Measurements from ENCODE around the gene SHMT1.
"Not testable (repeated sequence)": the region's sequence is repeated elsewhere in the genome, so short reads cannot be mapped to it uniquely, and the experiment has no call there.

SHMT1 gene

GRCh38 chr17:18314059-18314730 lies 49.2 kb downstream of the SHMT1 start:
- H3K27ac ChIP-seq (ENCODE audit: low read length, poor library complexity, severe bottlenecking): peak overlapping the region; percentile 57
- peak overlapping the region; percentile 44 for H4K91ac ChIP-seq (ENCODE audit: low read length)
- H3K36me3 ChIP-seq (ENCODE audit: control insufficient read depth in 1 of 2, insufficient read depth in 2 of 2, low read depth in 1 of 2, low read length in 2 of 2): peaks cover 25 to 40% of the 10 kb centered on the region in 2 experiments
- no peaks in the 10 kb centered on the region for H3K27me3 ChIP-seq (ENCODE audit: control insufficient read depth in 1 of 2, insufficient read depth in 1 of 2, low read length in 2 of 2)
- peak overlapping the region; percentile 3 to 66 for H3K23ac ChIP-seq (ENCODE audit: low read length in 2 of 2)
- peak overlapping the region; percentile 87 for H2AFZ ChIP-seq (ENCODE audit: low read depth, low read length)
- WGBS: under 1% methylated on average over 39 of the region's 39 CpGs
- DNase-seq: peak; percentile 46
- peaks cover 25% of the 10 kb centered on the region for H3K79me1 ChIP-seq (replicated peaks; ENCODE audit: low read length, poor library complexity, severe bottlenecking)
- no peaks in the 10 kb centered on the region for H3K9me3 ChIP-seq (ENCODE audit: control insufficient read depth, low read length)
- peak overlapping the region; percentile 55 to 90 for H3K18ac ChIP-seq (ENCODE audit: low read depth in 1 of 2, low read length in 2 of 2)
- peak overlapping the region; percentile 79 to 94 for H3K4ac ChIP-seq (ENCODE audit: low read depth in 1 of 2, low read length in 2 of 2)
- H2BK5ac ChIP-seq (ENCODE audit: low read depth, low read length, poor library complexity, severe bottlenecking): no peak overlapping the region
- peak overlapping the region; percentile 41 for H4K8ac ChIP-seq (ENCODE audit: low read length)
- peak overlapping the region; percentile 98 for H3K9ac ChIP-seq (ENCODE audit: low read length)
- no peak overlapping the region for H2BK120ac ChIP-seq (ENCODE audit: low read depth, low read length)
- H3K4me1 ChIP-seq (ENCODE audit: control insufficient read depth, insufficient read depth, low read depth, low read length): peaks cover 23% of the 10 kb centered on the region
- peak overlapping the region in 1 of 2 experiments; percentile 87 for H3K14ac ChIP-seq (ENCODE audit: low read length in 2 of 2)
- peak overlapping the region; percentile 91 to 94 for H3K4me3 ChIP-seq (ENCODE audit: insufficient read depth in 1 of 2, low read depth in 1 of 2, low read length in 2 of 2)
- H2AK5ac ChIP-seq (ENCODE audit: low read length, severe bottlenecking): no peak overlapping the region
- no peak overlapping the region for H2BK12ac ChIP-seq (ENCODE audit: low read length in 2 of 2)
- peak overlapping the region; percentile 61 for H3K4me2 ChIP-seq (ENCODE audit: low read length, poor library complexity, severe bottlenecking)
- H2BK15ac ChIP-seq (ENCODE audit: low read depth, poor library complexity, severe bottlenecking): no peak overlapping the region

- Histone ChIP-seq H3K79me1 (replicated peaks; ENCODE audit: low read length, poor library complexity, severe bottlenecking) (peaks cover 18% of the 10 kb centered on the region), H3K9ac (ENCODE audit: low read length) (no peak overlapping the region), H4K91ac (ENCODE audit: low read length) (no peak overlapping the region), H3K9me3 (ENCODE audit: control insufficient read depth, low read length) (no peaks in the 10 kb centered on the region), H3K4me3 (ENCODE audit: insufficient read depth in 1 of 2, low read depth in 1 of 2, low read length in 2 of 2) (no peak overlapping the region), H3K4me1 (ENCODE audit: control insufficient read depth, insufficient read depth, low read depth, low read length) (no peaks in the 10 kb centered on the region), H2BK5ac (ENCODE audit: low read depth, low read length, poor library complexity, severe bottlenecking) (no peak overlapping the region), H3K27me3 (ENCODE audit: control insufficient read depth in 1 of 2, insufficient read depth in 1 of 2, low read length in 2 of 2) (no peaks in the 10 kb centered on the region), H3K4me2 (ENCODE audit: low read length, poor library complexity, severe bottlenecking) (no peak overlapping the region), H2BK120ac (ENCODE audit: low read depth, low read length) (no peak overlapping the region), H3K36me3 (ENCODE audit: control insufficient read depth in 1 of 2, insufficient read depth in 2 of 2, low read depth in 1 of 2, low read length in 2 of 2) (peaks cover 27 to 37% of the 10 kb centered on the region in 2 experiments), H3K27ac (ENCODE audit: low read length, poor library complexity, severe bottlenecking) (no peak overlapping the region), H2AK5ac (ENCODE audit: low read length, severe bottlenecking) (no peak overlapping the region), H3K4ac (ENCODE audit: low read depth in 1 of 2, low read length in 2 of 2) (no peak overlapping the region), H2AFZ (ENCODE audit: low read depth, low read length) (no peak overlapping the region), H3K18ac (ENCODE audit: low read depth in 1 of 2, low read length in 2 of 2) (no peak overlapping the region), H2BK15ac (ENCODE audit: low read depth, poor library complexity, severe bottlenecking) (no peak overlapping the region), H4K8ac (ENCODE audit: low read length) (no peak overlapping the region), H3K14ac (ENCODE audit: low read length in 2 of 2) (no peak overlapping the region), H3K23ac (ENCODE audit: low read length in 2 of 2) (no peak overlapping the region), H2BK12ac (ENCODE audit: low read length in 2 of 2) (no peak overlapping the region)
- WGBS: 100% methylated on average over 1 of the region's 4 CpGs
- DNase-seq: no peak
These were observed 54.1 kb downstream of the SHMT1 start for GRCh38 chr17:18309202-18309601.

GRCh38 chr17:18303206-18303605 lies 60.1 kb downstream of the SHMT1 start:
- H3K4ac ChIP-seq (ENCODE audit: low read depth in 1 of 2, low read length in 2 of 2); H2BK5ac ChIP-seq (ENCODE audit: low read depth, low read length, poor library complexity, severe bottlenecking); H3K4me1 ChIP-seq (ENCODE audit: control insufficient read depth, insufficient read depth, low read depth, low read length); H3K18ac ChIP-seq (ENCODE audit: low read depth in 1 of 2, low read length in 2 of 2); H3K9ac ChIP-seq (ENCODE audit: low read length); H2BK120ac ChIP-seq (ENCODE audit: low read depth, low read length); H3K4me2 ChIP-seq (ENCODE audit: low read length, poor library complexity, severe bottlenecking); H2AK5ac ChIP-seq (ENCODE audit: low read length, severe bottlenecking); H3K14ac ChIP-seq (ENCODE audit: low read length in 2 of 2); DNase-seq; H3K23ac ChIP-seq (ENCODE audit: low read length in 2 of 2); H4K8ac ChIP-seq (ENCODE audit: low read length); H3K9me3 ChIP-seq (ENCODE audit: control insufficient read depth, low read length); H2BK12ac ChIP-seq (ENCODE audit: low read length in 2 of 2); H4K91ac ChIP-seq (ENCODE audit: low read length); H2AFZ ChIP-seq (ENCODE audit: low read depth, low read length); H2BK15ac ChIP-seq (ENCODE audit: low read depth, poor library complexity, severe bottlenecking); H3K27ac ChIP-seq (ENCODE audit: low read length, poor library complexity, severe bottlenecking); H3K27me3 ChIP-seq (ENCODE audit: control insufficient read depth in 1 of 2, insufficient read depth in 1 of 2, low read length in 2 of 2); H3K4me3 ChIP-seq (ENCODE audit: insufficient read depth in 1 of 2, low read depth in 1 of 2, low read length in 2 of 2): not testable (repeated sequence)
- Histone ChIP-seq H3K36me3 (ENCODE audit: control insufficient read depth in 1 of 2, insufficient read depth in 2 of 2, low read depth in 1 of 2, low read length in 2 of 2) (peaks cover 59 to 77% of the 10 kb centered on the region in 2 experiments), H3K79me1 (replicated peaks; ENCODE audit: low read length, poor library complexity, severe bottlenecking) (peaks cover 23% of the 10 kb centered on the region)
- 41% methylated on average over 11 of the region's 13 CpGs for WGBS

GRCh38 chr17:18300725-18301480 lies 62.4 kb downstream of the SHMT1 start:
- Histone ChIP-seq H2BK12ac (ENCODE audit: low read length in 2 of 2) (no peak overlapping the region), H3K4me1 (ENCODE audit: control insufficient read depth, insufficient read depth, low read depth, low read length) (no peaks in the 10 kb centered on the region), H3K27me3 (ENCODE audit: control insufficient read depth in 1 of 2, insufficient read depth in 1 of 2, low read length in 2 of 2) (no peaks in the 10 kb centered on the region), H3K18ac (ENCODE audit: low read depth in 1 of 2, low read length in 2 of 2) (no peak overlapping the region), H2AK5ac (ENCODE audit: low read length, severe bottlenecking) (no peak overlapping the region), H3K9ac (ENCODE audit: low read length) (no peak overlapping the region), H2BK15ac (ENCODE audit: low read depth, poor library complexity, severe bottlenecking) (no peak overlapping the region), H3K23ac (ENCODE audit: low read length in 2 of 2) (no peak overlapping the region), H3K36me3 (ENCODE audit: control insufficient read depth in 1 of 2, insufficient read depth in 2 of 2, low read depth in 1 of 2, low read length in 2 of 2) (peaks cover 48 to 70% of the 10 kb centered on the region in 2 experiments), H3K27ac (ENCODE audit: low read length, poor library complexity, severe bottlenecking) (no peak overlapping the region), H3K9me3 (ENCODE audit: control insufficient read depth, low read length) (no peaks in the 10 kb centered on the region), H3K79me1 (replicated peaks; ENCODE audit: low read length, poor library complexity, severe bottlenecking) (peaks cover 20% of the 10 kb centered on the region), H2BK120ac (ENCODE audit: low read depth, low read length) (no peak overlapping the region), H3K4ac (ENCODE audit: low read depth in 1 of 2, low read length in 2 of 2) (no peak overlapping the region), H4K8ac (ENCODE audit: low read length) (no peak overlapping the region), H3K4me3 (ENCODE audit: insufficient read depth in 1 of 2, low read depth in 1 of 2, low read length in 2 of 2) (no peak overlapping the region), H2AFZ (ENCODE audit: low read depth, low read length) (no peak overlapping the region), H3K14ac (ENCODE audit: low read length in 2 of 2) (no peak overlapping the region), H3K4me2 (ENCODE audit: low read length, poor library complexity, severe bottlenecking) (no peak overlapping the region), H2BK5ac (ENCODE audit: low read depth, low read length, poor library complexity, severe bottlenecking) (no peak overlapping the region), H4K91ac (ENCODE audit: low read length) (no peak overlapping the region)
- WGBS: 89% methylated on average over 8 of the region's 8 CpGs
- DNase-seq: no peak

Measured in mesenchymal stem cell (in vitro differentiated cells and primary cell).